Measurements from ENCODE around the gene VGLL2.

DNA sequence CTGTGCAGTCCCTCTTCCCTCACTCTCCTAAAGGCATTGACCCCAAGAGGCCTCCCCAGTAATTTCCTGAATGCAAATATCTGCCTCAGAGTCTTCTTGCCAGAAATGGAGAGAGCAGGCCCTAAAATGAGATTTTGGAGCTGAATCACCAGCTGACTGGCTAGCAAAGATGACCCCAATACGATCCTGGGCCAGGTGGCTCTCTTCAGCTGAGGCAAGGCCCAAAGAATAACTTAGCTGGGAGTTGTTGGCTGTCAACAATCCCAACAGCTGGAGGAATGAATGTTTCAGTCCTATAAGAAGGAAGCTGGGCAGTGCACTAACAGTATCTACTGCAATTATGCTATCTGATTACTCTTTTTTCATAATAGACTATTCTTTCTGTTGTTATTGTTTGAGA, 37.2 kb upstream of the VGLL2 start:
- TF ChIP-seq CTCF (conservative IDR thresholded peaks at IDR 0.05 in 1 of 2, IDR thresholded peaks at IDR 0.05 in 1 of 2; ENCODE audit: low read depth in 1 of 2, low read length in 2 of 2), result no peak
- TF ChIP-seq EZH2 (IDR thresholded peaks at IDR 0.05; ENCODE audit: low read length, missing control alignments), result no peak
